Measurements from ENCODE around the gene PEMT. TPM values are rescaled to one million over a fixed set of nuclear protein-coding genes. Genes with fewer than 3 reads are reported as not detected.

Gene PEMT
- total and polyA plus RNA-seq, 2 experiments from 2014 or later: 54.8 to 55.2 TPM

GRCh38 chr17:17567631-17568030 is 23.9 kb downstream of the PEMT start (continued):
- no peak for TF ChIP-seq CTCF (conservative IDR thresholded peaks at IDR 0.05; ENCODE audit: low read depth in 2 of 2)
- no peak for TF ChIP-seq EZH2phosphoT487 (IDR thresholded peaks at IDR 0.05; ENCODE audit: unreplicated experiment)
- TF ChIP-seq JUNB (IDR thresholded peaks at IDR 0.05; ENCODE audit: unreplicated experiment): no peak
- TF ChIP-seq EZH2 (IDR thresholded peaks at IDR 0.05; ENCODE audit: low read depth, unreplicated experiment): no peak
- TF ChIP-seq REST (IDR thresholded peaks at IDR 0.05; ENCODE audit: unreplicated experiment): no peak
- no peak for TF ChIP-seq ZNF114 (CRISPR knock-in tag; IDR thresholded peaks at IDR 0.05)
- TF ChIP-seq CREB1 (CRISPR knock-in tag; IDR thresholded peaks at IDR 0.05; ENCODE audit: low read depth): no peak
- TF ChIP-seq POLR2AphosphoS5 (IDR thresholded peaks at IDR 0.05; ENCODE audit: low read depth): no peak
- TF ChIP-seq NANOG (IDR thresholded peaks at IDR 0.05; ENCODE audit: borderline replicate concordance): no peak

GRCh38 chr17:17566896-17567513 is 24.5 kb downstream of the PEMT start:
- no peaks in the 10 kb centered on the region for H3K79me2 ChIP-seq (replicated peaks; ENCODE audit: insufficient read depth)
- DNase-seq (ENCODE audit: low spot score) (no peak), ATAC-seq (no peak)
- Mint-ChIP-seq H3K27ac (0 out of 2 replicates have a peak overlapping the region, but pooled peaks have one; percentile 78), H3K36me3 (ENCODE audit: low read depth) (no peaks in the 10 kb centered on the region; the same call in 2 of the 3 replicates), H3K4me3 (no peak overlapping the region), H3K27me3 (ENCODE audit: insufficient read depth, low read depth, poor library complexity) (peaks cover 9% of the 10 kb centered on the region), H3K4me1 (peaks cover 17% of the 10 kb centered on the region), H3K9me3 (no peaks in the 10 kb centered on the region)
- no peaks in the 10 kb centered on the region; the same call in 1 of the 2 replicates for H3K4me1 ChIP-seq (ENCODE audit: insufficient read depth)
- H3K4me2 ChIP-seq: no peak overlapping the region
- no peaks in the 10 kb centered on the region for H3K27me3 ChIP-seq (ENCODE audit: insufficient read depth)
- no peak overlapping the region for H2AFZ ChIP-seq
- no peak overlapping the region for H3K27ac ChIP-seq (ENCODE audit: low read depth)
- H3F3A ChIP-seq (replicated peaks; ENCODE audit: low read depth): no peaks in the 10 kb centered on the region
- no peaks in the 10 kb centered on the region for H4K20me1 ChIP-seq (replicated peaks; ENCODE audit: insufficient read depth)
- H3K4me3 ChIP-seq: no peak overlapping the region
- no peaks in the 10 kb centered on the region for H3K36me3 ChIP-seq (ENCODE audit: insufficient read depth)
- no peaks in the 10 kb centered on the region for H3K9me2 ChIP-seq (ENCODE audit: insufficient read depth)
- TF ChIP-seq ZNF462 (CRISPR knock-in tag; IDR thresholded peaks at IDR 0.05) (no peak), ETS1 (IDR thresholded peaks at IDR 0.05) (no peak), EZH2phosphoT487 (IDR thresholded peaks at IDR 0.05; ENCODE audit: unreplicated experiment) (no peak), ZNF331 (CRISPR knock-in tag; IDR thresholded peaks at IDR 0.05; ENCODE audit: low read depth) (no peak), POLR2AphosphoS5 (IDR thresholded peaks at IDR 0.05; ENCODE audit: low read depth) (no peak)
